NOMO-1 treated with dmso at 0.1 percent for 144 hours (cell line): ENCODE measurements around the gene KRTAP19-6.
"Not testable (repeated sequence)": the region's sequence is repeated elsewhere in the genome, so short reads cannot be mapped to it uniquely, and the experiment has no call there.

Experiments used
- DNase-seq: peaks from one replicate; lab custom pipeline; 2025; ENCODE audit not compliant: unreplicated experiment; lab: John Stamatoyannopoulos, UW

KRTAP19-6 gene

GRCh38 chr21:30541764-30542163 is at the start of gene KRTAP19-6:
TSS of gene KRTAP19-6 (minus strand) at chr21:30541864. CDS start at chr21:30541833, 31 bp downstream.
- DNase-seq = no peak

- DNase-seq = no peak
These were observed 48.6 kb upstream of the KRTAP19-6 start, which contains the start of gene KRTAP22-2 for GRCh38 chr21:30590297-30590696. TSS of gene KRTAP22-2 (minus strand) at chr21:30590397.

- DNase-seq = no peak
These were observed 41.2 kb upstream of the KRTAP19-6 start for GRCh38 chr21:30582870-30583269.

- DNase-seq = no peak
These were observed 38.5 kb upstream of the KRTAP19-6 start for GRCh38 chr21:30580132-30580531.

GRCh38 chr21:30579346-30579745 is 37.7 kb upstream of the KRTAP19-6 start:
- DNase-seq = no peak

- DNase-seq = no peak
These were observed 36.1 kb upstream of the KRTAP19-6 start for GRCh38 chr21:30577766-30578165.

- no peak for DNase-seq
These were observed 26.0 kb upstream of the KRTAP19-6 start for GRCh38 chr21:30567617-30568016.

GRCh38 chr21:30563630-30564029 is 22.0 kb upstream of the KRTAP19-6 start:
- DNase-seq = no peak

- no peak for DNase-seq
These were observed 21.4 kb upstream of the KRTAP19-6 start for GRCh38 chr21:30563072-30563471.

- DNase-seq = no peak
These were observed 20.3 kb upstream of the KRTAP19-6 start for GRCh38 chr21:30561957-30562356.

GRCh38 chr21:30561264-30561895 is 19.7 kb upstream of the KRTAP19-6 start, which contains the start of gene KRTAP19-7:
TSS of gene KRTAP19-7 (minus strand) at chr21:30561314. CDS start at chr21:30561289, 25 bp downstream.
- DNase-seq = no peak

- no peak for DNase-seq
These were observed 13.4 kb upstream of the KRTAP19-6 start for GRCh38 chr21:30555095-30555494.

- DNase-seq = no peak
These were observed 11.1 kb upstream of the KRTAP19-6 start for GRCh38 chr21:30552782-30553181.

- no peak for DNase-seq
These were observed 22.8 kb downstream of the KRTAP19-6 start for GRCh38 chr21:30518876-30519275.

GRCh38 chr21:30515681-30516080 is 26.0 kb downstream of the KRTAP19-6 start:
- DNase-seq = no peak

GRCh38 chr21:30505621-30506205 is 36.0 kb downstream of the KRTAP19-6 start:
- DNase-seq = not testable (repeated sequence)

GRCh38 chr21:30502041-30502440 is 39.6 kb downstream of the KRTAP19-6 start, which contains the start of gene KRTAP19-5:
TSS of gene KRTAP19-5 (minus strand) at chr21:30502141. CDS start at chr21:30502090, 51 bp downstream.
- DNase-seq = no peak

- DNase-seq = no peak
These were observed 44.6 kb downstream of the KRTAP19-6 start, which contains the start of gene KRTAP19-4 for GRCh38 chr21:30497065-30497464. TSS of gene KRTAP19-4 (minus strand) at chr21:30497165. CDS start at chr21:30497110, 55 bp downstream.

- no peak for DNase-seq
These were observed 49.7 kb downstream of the KRTAP19-6 start, which contains the start of gene KRTAP19-3 for GRCh38 chr21:30491963-30492428. TSS of gene KRTAP19-3 (minus strand) at chr21:30492013. CDS start at chr21:30491957, 56 bp downstream.
